CD4-positive, alpha-beta T cell (primary cell): ENCODE data around the gene CYTH2. TPM values are rescaled to one million over a fixed set of nuclear protein-coding genes. Genes with fewer than 3 reads are reported as not detected.
A peak's percentile ranks its signal among the peaks of the same experiment; 100 is the strongest.

Source experiments
- ATAC-seq: fragments of 200-7000 bp; cut with Tn5 transposase; one replicate; pipeline ENCODE4 v1.10.0; 2022; ENCODE audit warnings: mild to moderate bottlenecking; ENCODE audit not compliant: poor library complexity
- CTCF ChIA-PET: fragments of 350-600 bp; sonication (Branson Sonifier 250); formaldehyde crosslinking; loops from one replicate; lab custom pipeline; 2021; ENCODE audit warnings: antibody characterized with exemption, inconsistent platforms; lab: Charles Lee
- POLR2A ChIA-PET: fragments of 350-600 bp; sonication (Branson Sonifier 250); formaldehyde crosslinking; loops from one replicate; lab custom pipeline; 2021; ENCODE audit warnings: antibody characterized with exemption, inconsistent platforms; lab: Charles Lee
- DNase-seq, 14 experiments: peaks; one replicate each; pipeline ENCODE4 v3.0.0-alpha.2; 2013 to 2020; ENCODE audit warnings: mixed read lengths in 2 of 14
- H3K27ac ChIP-seq, 2 donors: one replicate each; pipeline versions ENCODE4 v1.5.1 to v1.7.0; 2013; ENCODE audit warnings: low read length in 2 of 2, low read depth in 1 of 2, mild to moderate bottlenecking in 1 of 2
- H3K27me3 ChIP-seq, 2 experiments: 1 replicate in 1 of 2; 2 replicates in 1 of 2; pipeline versions ENCODE4 v1.6.1 to v1.7.0; 2013; ENCODE audit warnings: low read length in 2 of 2, control low read depth in 1 of 2, mild to moderate bottlenecking in 1 of 2, moderate library complexity in 1 of 2; ENCODE audit not compliant: insufficient read depth in 2 of 2, control insufficient read depth in 1 of 2
- H3K36me3 ChIP-seq: one replicate; pipeline ENCODE4 v1.6.1; 2013; ENCODE audit warnings: low read length, control low read depth; ENCODE audit not compliant: insufficient read depth
- H3K4me1 ChIP-seq: one replicate; pipeline ENCODE4 v1.6.1; 2013; ENCODE audit warnings: low read length, control low read depth; ENCODE audit not compliant: insufficient read depth
- H3K4me3 ChIP-seq: one replicate; pipeline ENCODE4 v1.5.1; 2013; ENCODE audit warnings: mild to moderate bottlenecking, low read length, moderate library complexity
- H3K9me3 ChIP-seq, 2 experiments: 1 replicate in 1 of 2; 2 replicates in 1 of 2; pipeline versions ENCODE4 v1.6.1 to v1.7.0; 2013; ENCODE audit warnings: low read length in 2 of 2, mild to moderate bottlenecking in 2 of 2, control low read depth in 1 of 2, moderate library complexity in 1 of 2; ENCODE audit not compliant: control insufficient read depth in 1 of 2, insufficient read depth in 1 of 2
- H3K27ac Mint-ChIP-seq: one replicate; pipeline ENCODE4 v1.8.0; 2020; ENCODE audit warnings: mixed read lengths
- H3K27me3 Mint-ChIP-seq: one replicate; pipeline ENCODE4 v1.8.0; 2021; ENCODE audit warnings: mixed read lengths
- H3K36me3 Mint-ChIP-seq: one replicate; pipeline ENCODE4 v1.8.0; 2021; ENCODE audit warnings: low read depth, mixed read lengths
- H3K4me1 Mint-ChIP-seq: one replicate; pipeline ENCODE4 v1.8.0; 2021; ENCODE audit warnings: low read depth, mixed read lengths
- H3K4me3 Mint-ChIP-seq: one replicate; pipeline ENCODE4 v1.8.0; 2020; ENCODE audit warnings: mild to moderate bottlenecking, mixed read lengths
- H3K9me3 Mint-ChIP-seq: one replicate; pipeline ENCODE4 v1.8.0; 2020; ENCODE audit warnings: mixed read lengths
- CTCF ChIP-seq: fragments of 200-600 bp; IDR thresholded peaks from one replicate; pipeline ENCODE4 v1.8.0; 2022; ENCODE audit warnings: antibody characterized with exemption, mild to moderate bottlenecking
- intact Hi-C, 2 experiments: fragments of 100-400 bp; cut with DNase I in 1 of 2; cut with micrococcal nuclease in 1 of 2; formaldehyde crosslinking; loops; one replicate each; pipeline versions ENCODE4 v1.15.1 to v1.9.0; 2023 to 2025; cut with DNase I, micrococcal nuclease
- total RNA-seq, 174 experiments: library from RNA in 2 of 174; stranded (reverse) in 2 of 174; gene quantifications; one replicate each; pipeline ENCODE4 v1.2.3 and lab custom pipeline; 2021 to 2026

The CYTH2 gene
- total RNA-seq, 2 experiments from 2014 or later, result 23.4 to 25.3 TPM

- Histone ChIP-seq H3K4me3 (no peak overlapping the region), H3K4me1 (peaks cover 26% of the 10 kb centered on the region), H3K36me3 (peaks cover 40% of the 10 kb centered on the region), H3K27me3 (no peaks in the 10 kb centered on the region), H3K27ac (no peak overlapping the region), H3K9me3 (no peaks in the 10 kb centered on the region)
- POLR2A ChIA-PET, result interaction anchor here (2.7 kb wide), 1 partner anchor 8 kb away, joined by 18 read pairs; no protein-coding TSS in a partner anchor
- intact Hi-C loops, result loop anchor here in 1 of 2 experiments (10.0 kb wide), 1 partner anchor 636 kb away; the partner anchor contains the start of genes C19orf73, LIN7B and PPFIA3
- TF ChIP-seq CTCF, result no peak
- Mint-ChIP-seq H3K27me3 (no peaks in the 10 kb centered on the region), H3K27ac (peak overlapping the region; percentile 88), H3K4me3 (no peak overlapping the region), H3K36me3 (peaks cover 35% of the 10 kb centered on the region), H3K4me1 (peaks cover 27% of the 10 kb centered on the region), H3K9me3 (no peaks in the 10 kb centered on the region)
- DNase-seq (peak in 1 of 14 experiments; percentile 8), ATAC-seq (no peak)
- CTCF ChIA-PET, result no interaction called here
These were observed 9.4 kb downstream of the CYTH2 start for GRCh38 chr19:48478339-48479256.

GRCh38 chr19:48479686-48480085, 10.5 kb downstream of the CYTH2 start:
- Histone ChIP-seq H3K27me3 (no peaks in the 10 kb centered on the region), H3K27ac (peak overlapping the region in 1 of 2 donors; percentile 77), H3K9me3 (no peaks in the 10 kb centered on the region), H3K4me1 (peaks cover 26% of the 10 kb centered on the region), H3K4me3 (no peak overlapping the region), H3K36me3 (peaks cover 31% of the 10 kb centered on the region)
- ChIA-PET CTCF (interaction anchor here (1.3 kb wide), 1 partner anchor 10 kb away, joined by 5 read pairs; no protein-coding TSS in a partner anchor), POLR2A (interaction anchor here (1.0 to 2.7 kb wide), 5 partner anchors 10 to 165 kb away, joined by 5 to 18 read pairs (median 9); partner anchors contain the start of genes RPL18, SPHK2, SYNGR4 and TMEM143)
- peaks cover 27% of the 10 kb centered on the region for H3K4me1 Mint-ChIP-seq
- no peaks in the 10 kb centered on the region for H3K27me3 Mint-ChIP-seq
- H3K9me3 Mint-ChIP-seq, result no peaks in the 10 kb centered on the region
- H3K36me3 Mint-ChIP-seq, result peaks cover 27% of the 10 kb centered on the region
- H3K4me3 Mint-ChIP-seq, result peak overlapping the region; percentile 88
- intact Hi-C loops, result loop anchor here (1.0 to 10.0 kb wide), 2 partner anchors 34 to 635 kb away; partner anchors contain the start of genes C19orf73 (in 1 of the 2), GRWD1 (in 1 of the 2), LIN7B (in 1 of the 2) and PPFIA3 (in 1 of the 2)
- no peak for DNase-seq
- peak overlapping the region; percentile 88 for H3K27ac Mint-ChIP-seq
- TF ChIP-seq CTCF, result no peak
- no peak for ATAC-seq

GRCh38 chr19:48480183-48480557, 11.0 kb downstream of the CYTH2 start:
- Histone ChIP-seq H3K4me3 (peak overlapping the region; percentile 71), H3K9me3 (no peaks in the 10 kb centered on the region), H3K27ac (peak overlapping the region; percentile 77 to 79), H3K36me3 (peaks cover 26% of the 10 kb centered on the region), H3K4me1 (peaks cover 26% of the 10 kb centered on the region), H3K27me3 (no peaks in the 10 kb centered on the region)
- Mint-ChIP-seq H3K36me3 (peaks cover 24% of the 10 kb centered on the region), H3K4me1 (peaks cover 27% of the 10 kb centered on the region), H3K27ac (peak overlapping the region; percentile 88), H3K4me3 (peak overlapping the region; percentile 88), H3K9me3 (no peaks in the 10 kb centered on the region), H3K27me3 (no peaks in the 10 kb centered on the region)
- DNase-seq (peak in 11 of 14 experiments; percentile 20 to 61 (median 43)), ATAC-seq (peak; percentile 70)
- no peak for TF ChIP-seq CTCF
- intact Hi-C loops, result loop anchor here in 1 of 2 experiments (1.0 kb wide), 1 partner anchor 35 kb away; the partner anchor contains the start of gene GRWD1
- ChIA-PET POLR2A (interaction anchor here (1.0 to 2.7 kb wide), 8 partner anchors 10 to 513 kb away, joined by 3 to 18 read pairs (median 5); partner anchors contain the start of genes RPL18, RUVBL2, SPHK2 and SYNGR4), CTCF (interaction anchor here (1.3 kb wide), 1 partner anchor 10 kb away, joined by 5 read pairs; no protein-coding TSS in a partner anchor)
